NCI-H2029 (cell line): ENCODE measurements around the gene OR10H1.
A peak's percentile ranks its signal among the peaks of the same experiment; 100 is the strongest.
"Not testable (repeated sequence)": the region's sequence is repeated elsewhere in the genome, so short reads cannot be mapped to it uniquely, and the experiment has no call there.

ENCODE experiments used
- DNase-seq: peaks from one replicate; lab custom pipeline; 2025; lab: John Stamatoyannopoulos, UW

OR10H1 gene

GRCh38 chr19:15828611-15829305 lies 13.3 kb upstream of the OR10H1 start:
- DNase-seq, result not testable (repeated sequence)

GRCh38 chr19:15828121-15828610 lies 12.7 kb upstream of the OR10H1 start:
- DNase-seq, result no peak

- DNase-seq, result no peak
Observed at GRCh38 chr19:15825753-15826152, 10.3 kb upstream of the OR10H1 start.

- no peak for DNase-seq
Observed at GRCh38 chr19:15820646-15821045, 5.2 kb upstream of the OR10H1 start.

- no peak for DNase-seq
Observed at GRCh38 chr19:15813916-15814315, 1.5 kb downstream of the OR10H1 start.

GRCh38 chr19:15812060-15812722 lies 3.3 kb downstream of the OR10H1 start:
- no peak for DNase-seq

DNA sequence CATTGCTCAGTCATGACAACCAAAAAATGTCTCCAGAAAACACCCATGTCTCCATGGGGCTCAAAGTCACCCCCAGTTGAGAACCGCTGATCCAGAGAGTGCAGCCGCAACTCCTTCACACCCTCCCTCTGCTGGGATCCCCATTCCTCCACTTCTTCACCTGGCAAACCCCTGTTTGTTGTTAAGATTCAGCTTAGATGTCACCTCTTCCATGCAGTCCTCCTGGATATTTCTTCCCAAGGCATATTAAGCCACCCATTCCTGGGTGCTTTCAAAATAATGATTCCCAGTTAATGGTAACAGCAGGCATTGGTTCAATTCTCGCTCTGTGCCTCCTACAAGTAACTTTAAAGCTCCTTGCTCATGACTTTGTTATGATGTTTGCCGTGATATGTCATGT lies 4.0 kb downstream of the OR10H1 start:
- no peak for DNase-seq

DNA sequence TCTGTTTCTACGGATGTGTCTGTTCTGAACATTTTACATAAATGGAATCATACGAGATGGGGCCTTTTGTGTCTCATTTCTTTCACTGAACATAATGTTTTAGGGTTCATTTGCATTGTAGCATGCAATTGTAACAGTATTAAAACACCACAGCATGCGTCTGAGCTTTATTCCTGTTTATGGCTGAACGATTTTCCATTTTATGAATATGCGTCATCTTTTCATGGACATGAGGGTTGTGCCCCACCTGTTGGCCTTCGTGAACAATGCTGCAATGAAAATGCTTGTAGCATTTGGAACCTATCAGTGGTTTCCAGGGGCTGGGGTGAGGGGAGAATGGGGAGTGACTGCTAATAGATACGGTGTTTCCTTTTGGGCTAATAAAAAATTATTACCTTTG lies 5.1 kb downstream of the OR10H1 start:
- no peak for DNase-seq

GRCh38 chr19:15794279-15794678 lies 21.2 kb downstream of the OR10H1 start:
- not testable (repeated sequence) for DNase-seq

GRCh38 chr19:15790096-15790495 lies 25.4 kb downstream of the OR10H1 start:
- DNase-seq, result peak; percentile 88

DNA sequence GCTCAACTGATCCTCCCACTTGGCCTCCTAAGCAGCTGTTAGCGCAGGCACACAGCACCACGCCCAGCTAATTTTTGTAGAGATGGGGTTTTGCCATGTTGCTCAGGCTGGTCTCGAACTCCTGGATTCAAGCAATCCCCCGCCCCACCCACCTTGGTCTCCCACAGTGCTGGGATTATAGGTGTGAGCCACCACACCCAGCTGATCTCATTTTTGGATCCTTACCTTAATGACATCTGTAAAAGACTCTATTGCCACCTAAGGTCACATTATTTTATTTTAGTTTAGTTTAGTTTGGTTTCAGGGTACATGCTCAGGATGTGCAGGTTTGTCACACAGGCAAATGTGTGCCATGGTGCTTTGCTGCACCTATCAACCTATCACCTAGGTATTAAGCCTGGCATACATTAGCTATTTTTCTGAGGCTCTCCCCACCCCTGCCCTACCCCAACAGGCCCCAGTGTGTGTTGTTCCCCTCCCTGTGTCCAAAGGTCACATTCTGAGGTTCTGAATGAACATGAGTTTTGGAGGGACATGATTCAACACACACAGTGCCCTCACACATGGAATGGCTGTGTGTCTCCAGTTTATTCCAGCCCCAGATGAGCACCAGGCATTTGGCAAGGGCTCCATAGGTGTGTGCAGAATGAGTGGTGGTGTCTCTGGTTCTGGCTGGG lies 26.7 kb downstream of the OR10H1 start:
- DNase-seq, result no peak

- no peak for DNase-seq
Observed at GRCh38 chr19:15787611-15788155, 27.8 kb downstream of the OR10H1 start, which contains the start of gene OR10H5. TSS of gene OR10H5 (plus strand) at chr19:15787661. CDS start at chr19:15794049, 6,388 bp downstream.

DNA sequence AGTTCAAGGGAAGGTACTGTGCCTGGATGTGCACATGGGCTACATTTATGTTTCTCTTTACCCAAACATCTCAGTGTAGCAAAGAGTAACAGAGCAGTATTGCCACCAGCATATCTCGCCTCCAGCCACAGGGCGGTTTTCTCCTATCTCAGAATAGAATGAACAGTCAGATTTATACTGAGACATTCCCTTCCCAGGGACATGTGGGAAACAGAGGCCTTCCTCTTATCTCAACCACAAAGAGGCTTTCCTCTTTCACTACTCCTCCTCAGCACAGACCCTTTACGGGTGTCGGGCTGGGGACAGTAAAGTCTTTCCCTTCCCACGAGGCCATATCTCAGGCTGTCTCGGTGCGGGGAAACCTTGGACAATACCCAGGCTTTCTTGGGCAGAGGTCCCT lies 32.6 kb downstream of the OR10H1 start:
- not testable (repeated sequence) for DNase-seq

DNA sequence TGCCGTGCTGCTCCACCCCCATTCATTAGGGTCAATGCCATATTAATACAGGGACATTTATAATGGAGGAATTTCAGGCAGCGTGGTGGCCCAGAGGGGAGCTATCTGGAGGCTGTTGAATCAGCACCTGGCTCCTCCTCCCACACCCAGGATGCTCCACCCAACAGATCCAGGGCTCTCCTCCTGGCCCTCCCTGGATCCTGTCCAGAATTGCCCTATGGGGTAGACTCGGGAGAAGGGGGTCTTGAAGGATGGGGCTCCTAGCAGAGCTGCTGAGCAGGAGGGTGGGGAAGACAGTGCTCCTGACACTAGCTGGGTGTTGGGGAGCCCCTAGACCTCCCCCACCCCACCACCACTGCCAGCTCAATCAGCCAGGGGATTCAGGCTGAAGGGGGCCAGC lies 33.3 kb downstream of the OR10H1 start:
- DNase-seq, result no peak

DNA sequence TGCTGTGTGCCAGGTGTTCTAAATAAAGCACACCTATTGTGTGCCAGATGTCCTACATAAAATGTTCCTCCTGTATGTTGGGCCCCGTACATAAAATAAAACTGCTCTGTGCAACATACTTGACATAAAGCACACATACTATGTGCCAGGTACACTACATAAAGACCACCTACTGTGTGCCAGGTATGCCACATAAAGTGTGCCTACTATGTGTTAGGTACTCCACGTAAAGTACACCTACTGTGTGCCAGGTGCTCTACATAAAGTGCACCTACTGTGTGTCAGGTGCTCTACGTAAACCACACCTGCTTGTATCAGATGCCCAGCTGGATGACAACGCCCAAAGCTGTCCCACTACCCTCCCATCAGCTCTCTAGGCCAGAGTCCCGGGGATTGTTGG lies 33.8 kb downstream of the OR10H1 start:
- DNase-seq, result no peak

DNA sequence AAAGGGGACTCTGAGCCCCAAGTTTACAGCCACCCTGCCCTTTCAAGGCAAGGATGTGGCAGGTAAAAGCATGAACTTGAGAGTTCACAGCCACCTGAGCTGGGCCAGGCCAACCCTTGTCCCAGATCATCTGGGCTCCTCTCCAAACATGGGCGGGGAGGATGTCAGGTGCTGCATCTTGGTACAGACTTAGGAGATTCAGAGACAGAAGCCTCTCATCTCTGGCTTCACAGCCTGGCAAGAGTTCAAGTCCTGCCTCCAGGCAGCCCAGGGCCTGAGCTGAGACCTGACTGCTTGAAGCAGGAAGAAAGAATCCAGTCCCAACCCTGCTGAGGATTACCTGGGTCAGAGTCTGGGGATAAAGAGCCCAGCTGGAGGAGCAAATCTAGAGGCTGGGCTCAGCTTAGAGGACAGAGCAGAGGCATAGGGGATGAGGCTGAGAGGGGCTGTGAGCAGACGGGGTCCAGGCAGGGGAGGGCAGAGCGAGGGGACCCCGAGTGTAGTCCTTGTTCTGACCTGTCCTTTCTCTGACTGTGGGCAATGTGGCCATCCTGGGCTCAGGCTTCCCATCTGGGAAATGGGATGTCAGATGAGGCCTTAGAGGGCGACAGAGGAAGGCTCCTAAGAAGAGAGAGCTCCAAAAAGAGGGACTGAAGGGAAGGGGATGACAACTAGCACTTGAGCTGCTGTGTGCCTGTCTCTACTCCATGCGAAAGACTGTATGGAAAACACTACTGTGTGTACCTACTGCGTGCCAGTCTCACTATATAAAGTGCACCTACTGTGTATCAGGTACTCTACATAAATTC lies 34.6 kb downstream of the OR10H1 start:
- no peak for DNase-seq

- DNase-seq, result peak; percentile 93
Observed at GRCh38 chr19:15779756-15780476, 35.5 kb downstream of the OR10H1 start.

GRCh38 chr19:15776991-15777970 lies 38.2 kb downstream of the OR10H1 start:
- no peak for DNase-seq

- DNase-seq, result no peak
Observed at GRCh38 chr19:15776264-15776663, 39.2 kb downstream of the OR10H1 start.

DNA sequence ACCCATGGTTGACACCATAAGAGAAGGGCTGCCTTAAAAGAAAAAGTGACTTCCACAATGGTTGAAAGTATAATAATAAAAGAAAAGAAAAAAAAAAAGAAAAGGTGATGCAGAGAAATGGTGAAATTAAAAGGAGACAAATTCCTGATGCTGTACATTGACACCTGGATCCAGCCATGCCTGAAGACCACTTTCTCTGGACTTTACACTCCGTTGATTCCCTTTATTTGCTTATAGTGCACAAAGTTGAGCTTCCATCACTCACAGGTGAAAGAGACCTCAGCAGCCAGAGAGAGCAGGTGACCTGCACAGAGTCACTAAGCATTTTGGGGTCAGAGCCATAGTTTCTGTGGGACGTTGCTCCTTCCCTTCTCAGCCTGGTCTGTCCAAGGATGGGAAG lies 40.2 kb downstream of the OR10H1 start:
- DNase-seq, result no peak
